ENCODE data around the gene GCK. TPM values are rescaled to one million over a fixed set of nuclear protein-coding genes. Genes with fewer than 3 reads are reported as not detected.

Gene GCK
- total and polyA plus RNA-seq, 12 donors: 0.09 to 2.1 (median 0.50) TPM; not detected in 3

GRCh38 chr7:44184873-44185446, 4.3 kb downstream of the GCK start:
- intact Hi-C loops (cut with DNase I): no loop called here
- Histone ChIP-seq H3K27me3 (no peaks in the 10 kb centered on the region), H3K4me3 (no peak overlapping the region), H3K4me1 (replicated peaks in 1 of 2) (peaks cover 0 to 5% of the 10 kb centered on the region in 2 donors), H3K27ac (peak overlapping the region in 2 of 5 donors; percentile 54 to 67), H3K9me3 (replicated peaks in 1 of 3) (peaks cover 0 to 3% (median 0%) of the 10 kb centered on the region in 3 donors), H3K36me3 (replicated peaks in 1 of 2) (no peaks in the 10 kb centered on the region)
- TF ChIP-seq, protein P1, sequence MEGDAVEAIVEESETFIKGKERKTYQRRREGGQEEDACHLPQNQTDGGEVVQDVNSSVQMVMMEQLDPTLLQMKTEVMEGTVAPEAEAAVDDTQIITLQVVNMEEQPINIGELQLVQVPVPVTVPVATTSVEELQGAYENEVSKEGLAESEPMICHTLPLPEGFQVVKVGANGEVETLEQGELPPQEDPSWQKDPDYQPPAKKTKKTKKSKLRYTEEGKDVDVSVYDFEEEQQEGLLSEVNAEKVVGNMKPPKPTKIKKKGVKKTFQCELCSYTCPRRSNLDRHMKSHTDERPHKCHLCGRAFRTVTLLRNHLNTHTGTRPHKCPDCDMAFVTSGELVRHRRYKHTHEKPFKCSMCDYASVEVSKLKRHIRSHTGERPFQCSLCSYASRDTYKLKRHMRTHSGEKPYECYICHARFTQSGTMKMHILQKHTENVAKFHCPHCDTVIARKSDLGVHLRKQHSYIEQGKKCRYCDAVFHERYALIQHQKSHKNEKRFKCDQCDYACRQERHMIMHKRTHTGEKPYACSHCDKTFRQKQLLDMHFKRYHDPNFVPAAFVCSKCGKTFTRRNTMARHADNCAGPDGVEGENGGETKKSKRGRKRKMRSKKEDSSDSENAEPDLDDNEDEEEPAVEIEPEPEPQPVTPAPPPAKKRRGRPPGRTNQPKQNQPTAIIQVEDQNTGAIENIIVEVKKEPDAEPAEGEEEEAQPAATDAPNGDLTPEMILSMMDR (IDR thresholded peaks at IDR 0.05): no peak
- no peak for TF ChIP-seq POLR2A (IDR thresholded peaks at IDR 0.05)
- 68 to 84% (median 73%) methylated on average over 2 of the region's 2 CpGs for WGBS, 4 donors
- DNase-seq: no peak

DNA sequence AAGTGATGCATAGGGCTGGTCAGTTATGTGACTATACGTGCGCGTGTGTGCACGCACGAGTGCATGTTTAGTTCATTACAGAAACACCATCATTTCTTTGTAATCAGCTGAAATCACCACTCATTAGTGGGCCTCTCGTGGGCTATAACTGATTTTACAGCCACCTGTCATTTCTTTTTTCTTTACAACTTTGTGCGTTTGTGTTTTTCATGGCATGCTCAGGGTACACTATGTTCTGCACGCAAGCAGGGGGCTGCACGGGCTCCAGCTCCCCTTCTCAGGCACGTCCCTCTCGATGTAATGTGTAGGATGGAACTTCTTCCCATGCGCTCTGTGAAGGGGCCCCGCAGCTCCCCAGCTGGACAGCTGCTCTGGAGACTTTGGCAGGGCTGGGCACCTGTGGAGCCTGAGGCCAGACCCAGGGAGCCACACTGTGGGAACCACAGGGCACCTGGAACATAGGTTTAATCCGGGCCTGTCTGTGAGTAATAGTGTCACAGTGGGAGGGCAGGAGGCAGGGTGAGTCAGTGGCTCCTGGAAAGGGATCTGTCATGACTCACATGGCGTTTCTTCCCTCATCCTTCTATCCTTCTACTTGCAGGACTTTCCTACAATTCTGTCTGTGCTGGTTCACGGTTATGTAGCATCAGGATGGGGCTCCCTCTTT, 4.9 kb downstream of the GCK start:
- no peak overlapping the region for H3K4me3 ChIP-seq
- no peaks in the 10 kb centered on the region for H3K36me3 ChIP-seq (replicated peaks in 1 of 2)
- H3K4me1 ChIP-seq (replicated peaks in 1 of 2): peaks cover 0 to 5% of the 10 kb centered on the region in 2 donors
- no peak overlapping the region for H3K27ac ChIP-seq
- peak; percentile 56 to 82 (median 75) for DNase-seq
- no peaks in the 10 kb centered on the region for H3K27me3 ChIP-seq
- WGBS, 4 donors: 60 to 68% (median 63%) methylated on average over 15 to 16 of the region's 16 CpGs
- intact Hi-C loops (cut with DNase I): no loop called here
- no peak for TF ChIP-seq POLR2A (IDR thresholded peaks at IDR 0.05)
- TF ChIP-seq, protein P1 (IDR thresholded peaks at IDR 0.05): no peak
- H3K9me3 ChIP-seq (replicated peaks in 1 of 3): peaks cover 0 to 3% (median 0%) of the 10 kb centered on the region in 3 donors

DNA sequence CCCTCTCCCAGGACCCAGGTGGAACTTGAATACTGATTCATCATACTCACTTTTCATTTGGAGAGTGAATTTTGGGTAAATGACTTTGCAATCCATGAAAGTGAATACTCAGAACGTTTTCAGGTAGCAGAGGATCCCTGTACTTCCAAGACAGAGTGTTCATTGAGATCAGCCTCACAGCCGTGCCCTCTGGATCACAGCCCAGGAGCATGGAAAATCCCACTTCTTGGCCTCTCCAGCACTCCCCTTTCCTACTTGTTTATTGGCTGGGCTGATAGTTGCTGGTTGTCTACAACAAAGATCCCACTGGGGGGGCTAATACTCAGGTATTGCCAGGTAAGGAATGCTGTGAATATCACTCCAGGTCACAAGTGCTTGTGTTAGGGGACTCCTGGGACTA, 5.9 kb downstream of the GCK start:
- peaks cover 0 to 3% (median 0%) of the 10 kb centered on the region in 3 donors for H3K9me3 ChIP-seq (replicated peaks in 1 of 3)
- peaks cover 0 to 5% of the 10 kb centered on the region in 2 donors for H3K4me1 ChIP-seq (replicated peaks in 1 of 2)
- no peak for TF ChIP-seq POLR2A (IDR thresholded peaks at IDR 0.05)
- TF ChIP-seq, protein P1 (IDR thresholded peaks at IDR 0.05): no peak
- 20 to 29% (median 25%) methylated on average over 2 of the region's 2 CpGs for WGBS, 4 donors
- no peaks in the 10 kb centered on the region for H3K27me3 ChIP-seq
- H3K4me3 ChIP-seq: no peak overlapping the region
- no peak for DNase-seq
- H3K36me3 ChIP-seq (replicated peaks in 1 of 2): no peaks in the 10 kb centered on the region
- no peak overlapping the region for H3K27ac ChIP-seq
- intact Hi-C loops (cut with DNase I): no loop called here

GRCh38 chr7:44182827-44183226, 6.4 kb downstream of the GCK start:
- H3K36me3 ChIP-seq (replicated peaks in 1 of 2): no peaks in the 10 kb centered on the region
- H3K27me3 ChIP-seq: no peaks in the 10 kb centered on the region
- peaks cover 0 to 5% of the 10 kb centered on the region in 2 donors for H3K4me1 ChIP-seq (replicated peaks in 1 of 2)
- no peak overlapping the region for H3K27ac ChIP-seq
- 70 to 91% (median 83%) methylated on average over 4 to 5 of the region's 5 CpGs for WGBS, 4 donors
- H3K4me3 ChIP-seq: no peak overlapping the region
- no peak for DNase-seq
- intact Hi-C loops (cut with DNase I): no loop called here
- peaks cover 0 to 3% (median 0%) of the 10 kb centered on the region in 3 donors for H3K9me3 ChIP-seq (replicated peaks in 1 of 3)
- no peak for TF ChIP-seq POLR2A (IDR thresholded peaks at IDR 0.05)
- TF ChIP-seq, protein P1 (IDR thresholded peaks at IDR 0.05): no peak

All from adrenal gland (tissue), 12 donors.